Dendritic cell treated with granulocyte-macrophage colony-stimulating factor and Interleukin-4, amounts not matched to agents 40 ng/mL and 50 ng/mL, for 4 days (primary cell): ENCODE measurements around the gene ISG20L2.

Source experiments
- H3K27ac Mint-ChIP-seq: one replicate; pipeline ENCODE4 v1.8.0; 2022; ENCODE audit warnings: mild to moderate bottlenecking, mixed read lengths
- H3K27me3 Mint-ChIP-seq: one replicate; pipeline ENCODE4 v1.8.0; 2022; ENCODE audit warnings: mild to moderate bottlenecking, mixed read lengths
- H3K36me3 Mint-ChIP-seq: one replicate; pipeline ENCODE4 v1.8.0; 2022; ENCODE audit warnings: low read depth, mixed read lengths
- H3K4me1 Mint-ChIP-seq: one replicate; pipeline ENCODE4 v1.8.0; 2022; ENCODE audit warnings: low read depth, mixed read lengths
- H3K4me3 Mint-ChIP-seq: one replicate; pipeline ENCODE4 v1.8.0; 2022; ENCODE audit warnings: mild to moderate bottlenecking, moderate library complexity, mixed read lengths
- H3K9me3 Mint-ChIP-seq: one replicate; pipeline ENCODE4 v1.8.0; 2022; ENCODE audit warnings: mixed read lengths
- intact Hi-C: fragments of 100-400 bp; cut with micrococcal nuclease; formaldehyde crosslinking; loops from one replicate; pipeline ENCODE4 v1.15.0; 2022

The ISG20L2 gene

DNA sequence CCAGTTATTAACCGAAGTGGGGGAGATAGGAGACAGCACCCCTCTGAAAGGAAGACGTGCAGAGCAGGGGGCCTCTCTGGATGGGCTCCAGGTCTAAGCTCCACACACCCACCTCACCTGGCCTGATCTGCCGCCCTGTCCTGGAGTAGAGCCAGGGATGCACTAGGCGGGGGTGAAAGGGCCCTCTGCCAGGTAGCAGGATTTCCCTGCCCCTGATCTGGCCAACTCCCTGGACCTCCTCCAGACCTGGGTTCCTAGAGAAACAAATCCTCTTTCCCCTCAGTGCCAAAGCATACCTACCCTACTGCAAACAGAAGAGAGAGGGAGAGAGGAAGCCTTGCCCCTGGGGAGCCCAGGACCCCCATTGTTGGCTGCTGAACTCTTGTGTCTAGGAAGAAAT is 25.2 kb downstream of the ISG20L2 start:
- Mint-ChIP-seq H3K9me3 (no peaks in the 10 kb centered on the region), H3K4me1 (peaks cover 44% of the 10 kb centered on the region), H3K27ac (no peak overlapping the region), H3K36me3 (no peaks in the 10 kb centered on the region), H3K4me3 (no peak overlapping the region), H3K27me3 (peaks cover 87% of the 10 kb centered on the region)
- intact Hi-C loops, result no loop called here

DNA sequence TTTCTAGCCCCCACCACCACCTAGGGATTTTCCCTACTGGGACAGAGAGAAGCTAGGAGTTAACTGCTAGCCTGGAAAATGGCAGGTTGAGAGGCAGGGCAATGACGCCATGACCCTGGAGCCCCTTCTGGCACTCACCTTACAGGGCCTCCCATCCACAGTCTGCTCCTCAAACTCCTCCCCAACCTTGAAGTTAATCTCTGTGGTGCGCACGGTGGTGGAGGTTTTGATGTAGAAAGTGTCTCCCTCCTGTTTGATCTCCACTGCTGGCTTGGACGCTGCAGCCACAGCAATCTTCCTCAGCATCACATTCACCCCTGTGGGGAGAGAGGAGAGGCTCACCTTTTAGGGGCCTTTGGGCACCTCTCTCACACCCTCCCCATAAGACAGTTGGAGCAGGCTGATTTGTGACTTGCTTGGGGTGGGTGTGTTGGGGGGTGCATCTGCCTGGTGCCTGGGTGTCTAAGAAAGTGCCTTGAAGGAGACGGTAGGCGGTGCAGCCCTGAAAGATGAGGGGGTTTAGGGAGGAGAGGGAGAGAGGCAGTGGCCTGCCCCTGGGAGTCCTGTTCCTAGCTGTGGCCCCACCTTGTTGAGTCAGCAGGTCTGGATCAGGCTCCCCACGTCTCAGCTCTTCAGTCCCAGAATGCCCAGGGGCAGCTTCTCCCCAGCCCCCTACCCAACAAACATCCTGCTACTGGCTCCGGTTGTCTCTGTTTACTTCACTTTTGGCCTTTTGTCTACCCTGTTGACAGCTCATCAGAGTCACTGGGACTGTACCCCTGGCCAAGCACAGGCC is 27.6 kb downstream of the ISG20L2 start:
- no peaks in the 10 kb centered on the region for H3K9me3 Mint-ChIP-seq
- peaks cover 21% of the 10 kb centered on the region for H3K4me1 Mint-ChIP-seq
- intact Hi-C loops, result no loop called here
- no peak overlapping the region for H3K4me3 Mint-ChIP-seq
- peaks cover 79% of the 10 kb centered on the region for H3K27me3 Mint-ChIP-seq
- no peaks in the 10 kb centered on the region for H3K36me3 Mint-ChIP-seq
- H3K27ac Mint-ChIP-seq, result no peak overlapping the region

DNA sequence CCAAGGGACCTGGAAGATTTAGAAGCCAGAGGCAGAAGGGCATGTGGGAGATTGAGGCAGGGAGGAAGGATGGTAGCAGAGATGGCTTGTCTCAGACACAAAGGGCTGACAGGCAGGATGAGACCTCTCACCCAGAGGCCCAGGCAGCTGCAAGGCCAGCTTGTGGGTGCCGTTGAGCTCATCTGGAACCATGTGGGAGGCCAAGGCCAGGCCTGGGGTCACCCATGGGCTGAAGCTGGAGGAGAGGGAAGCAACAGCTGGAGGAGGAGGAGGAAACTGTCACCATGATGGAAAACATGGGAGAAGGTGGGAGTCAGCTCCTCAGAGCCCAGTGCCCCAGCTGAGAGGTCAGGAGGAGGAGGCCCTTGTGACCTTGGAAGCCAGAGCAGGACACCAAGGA is 29.6 kb downstream of the ISG20L2 start:
- Mint-ChIP-seq H3K4me1 (peaks cover 5% of the 10 kb centered on the region), H3K4me3 (no peak overlapping the region), H3K36me3 (no peaks in the 10 kb centered on the region), H3K9me3 (no peaks in the 10 kb centered on the region), H3K27ac (no peak overlapping the region), H3K27me3 (peaks cover 69% of the 10 kb centered on the region)
- intact Hi-C loops, result no loop called here

DNA sequence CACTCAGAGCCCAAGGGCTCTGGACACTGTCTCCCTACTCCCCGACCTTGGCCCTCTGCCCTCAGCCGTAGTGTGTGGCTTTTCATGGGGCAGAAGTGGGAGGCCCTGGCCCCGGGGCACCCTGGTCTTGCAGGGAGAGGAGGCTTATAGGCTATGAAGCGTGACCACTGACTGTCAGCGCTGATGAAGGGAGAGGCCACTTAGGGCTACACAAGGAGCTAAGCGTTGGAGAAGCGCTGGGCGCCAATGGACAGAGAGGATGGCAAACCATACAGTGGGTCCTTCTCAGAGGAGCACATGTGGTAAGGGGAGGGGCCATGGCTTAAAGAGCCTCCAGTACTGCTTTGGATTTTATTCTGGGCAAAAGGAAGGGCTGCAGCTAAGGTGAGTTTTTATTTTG is 31.1 kb downstream of the ISG20L2 start:
- Mint-ChIP-seq H3K27me3 (peaks cover 69% of the 10 kb centered on the region), H3K4me1 (peaks cover 16% of the 10 kb centered on the region)
- intact Hi-C loops, result no loop called here

DNA sequence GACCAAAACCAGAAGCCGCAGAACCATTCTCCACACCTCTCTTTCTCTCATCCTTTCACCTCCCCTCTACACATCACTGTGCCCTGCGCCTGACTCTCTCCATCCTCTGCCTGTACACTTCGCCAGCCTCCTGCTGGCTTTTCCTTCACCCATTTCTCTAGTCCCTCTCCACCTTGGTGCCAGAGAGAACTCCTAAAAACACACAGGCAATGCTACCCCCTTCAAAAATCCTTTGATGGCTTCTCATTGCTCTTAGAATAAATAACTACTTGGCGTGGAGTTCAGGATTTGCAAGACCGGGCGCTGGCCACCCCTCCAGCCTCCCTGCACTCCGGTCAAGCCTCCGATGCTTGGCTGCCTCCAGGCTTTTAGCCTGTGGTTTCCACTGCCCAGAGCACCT is 31.8 kb downstream of the ISG20L2 start:
- intact Hi-C loops, result no loop called here
- Mint-ChIP-seq H3K9me3 (no peaks in the 10 kb centered on the region), H3K27ac (no peak overlapping the region), H3K27me3 (peaks cover 70% of the 10 kb centered on the region), H3K4me1 (peaks cover 24% of the 10 kb centered on the region), H3K36me3 (no peaks in the 10 kb centered on the region), H3K4me3 (no peak overlapping the region)

More for the DNA sequence above, 31.1 kb downstream of the ISG20L2 start:
- H3K27ac Mint-ChIP-seq, result no peak overlapping the region
- H3K36me3 Mint-ChIP-seq, result no peaks in the 10 kb centered on the region
- H3K4me3 Mint-ChIP-seq, result no peak overlapping the region
- no peaks in the 10 kb centered on the region for H3K9me3 Mint-ChIP-seq

DNA sequence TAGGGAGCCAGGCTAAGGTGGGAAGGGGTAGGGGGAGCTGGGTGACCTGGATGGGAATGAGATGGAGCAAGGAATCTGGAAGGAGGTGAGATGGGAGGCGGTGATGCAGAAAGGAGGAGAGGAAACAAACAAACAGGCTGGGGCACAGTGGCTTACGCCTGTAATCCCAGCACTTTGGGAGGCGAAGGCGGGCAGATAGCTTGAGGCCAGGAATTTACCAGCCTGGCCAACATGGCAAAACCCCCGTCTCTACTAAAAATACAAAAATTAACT is 33.9 kb downstream of the ISG20L2 start:
- H3K9me3 Mint-ChIP-seq, result no peaks in the 10 kb centered on the region
- H3K27ac Mint-ChIP-seq, result no peak overlapping the region
- no peaks in the 10 kb centered on the region for H3K36me3 Mint-ChIP-seq
- H3K4me1 Mint-ChIP-seq, result peaks cover 37% of the 10 kb centered on the region
- H3K4me3 Mint-ChIP-seq, result no peak overlapping the region
- intact Hi-C loops, result no loop called here
- H3K27me3 Mint-ChIP-seq, result peaks cover 80% of the 10 kb centered on the region

DNA sequence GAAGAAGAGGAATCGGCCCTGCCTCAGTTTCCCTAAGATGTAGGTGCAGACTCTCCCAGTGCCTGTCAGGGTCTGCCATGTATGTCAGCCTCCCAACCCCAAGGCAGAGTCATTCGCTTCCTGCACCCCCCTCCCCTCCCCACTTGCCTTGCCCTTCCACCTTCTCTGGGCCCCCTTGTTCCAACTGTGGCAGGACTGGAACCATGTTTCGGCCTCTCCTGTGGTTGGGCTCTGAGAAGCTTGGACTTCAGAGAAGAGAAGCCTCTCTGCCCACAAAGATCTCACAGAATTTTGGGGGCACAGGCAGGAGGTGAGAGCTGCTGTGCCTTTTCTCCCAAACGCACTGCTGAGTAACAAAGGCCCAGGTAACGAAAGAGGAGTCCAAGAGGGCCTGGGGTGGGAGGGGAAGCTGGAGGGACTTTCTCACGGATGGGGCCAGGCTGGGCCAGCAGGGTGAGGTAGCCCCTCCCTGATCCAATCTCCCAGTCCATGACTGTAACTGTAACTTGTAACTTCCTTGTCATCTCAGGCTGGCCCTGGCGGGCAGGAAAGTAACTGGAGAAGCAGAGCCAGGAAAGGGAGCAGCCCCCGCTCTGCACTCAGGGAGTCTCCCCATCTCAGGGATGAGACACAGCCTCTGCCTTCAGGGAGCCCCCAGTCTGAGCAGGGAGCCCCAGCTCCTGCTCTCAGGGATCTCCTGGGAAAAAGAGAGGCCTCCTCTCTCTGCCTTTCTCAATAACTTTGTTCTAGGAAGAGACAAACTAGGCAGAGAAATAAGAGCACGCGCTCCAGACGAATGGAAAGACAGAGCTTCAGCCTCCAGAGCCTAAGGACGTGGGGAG is 34.5 kb downstream of the ISG20L2 start:
- Mint-ChIP-seq H3K27me3 (peaks cover 82% of the 10 kb centered on the region), H3K9me3 (no peaks in the 10 kb centered on the region), H3K4me3 (no peak overlapping the region), H3K4me1 (peaks cover 39% of the 10 kb centered on the region), H3K36me3 (no peaks in the 10 kb centered on the region), H3K27ac (no peak overlapping the region)
- intact Hi-C loops, result no loop called here

DNA sequence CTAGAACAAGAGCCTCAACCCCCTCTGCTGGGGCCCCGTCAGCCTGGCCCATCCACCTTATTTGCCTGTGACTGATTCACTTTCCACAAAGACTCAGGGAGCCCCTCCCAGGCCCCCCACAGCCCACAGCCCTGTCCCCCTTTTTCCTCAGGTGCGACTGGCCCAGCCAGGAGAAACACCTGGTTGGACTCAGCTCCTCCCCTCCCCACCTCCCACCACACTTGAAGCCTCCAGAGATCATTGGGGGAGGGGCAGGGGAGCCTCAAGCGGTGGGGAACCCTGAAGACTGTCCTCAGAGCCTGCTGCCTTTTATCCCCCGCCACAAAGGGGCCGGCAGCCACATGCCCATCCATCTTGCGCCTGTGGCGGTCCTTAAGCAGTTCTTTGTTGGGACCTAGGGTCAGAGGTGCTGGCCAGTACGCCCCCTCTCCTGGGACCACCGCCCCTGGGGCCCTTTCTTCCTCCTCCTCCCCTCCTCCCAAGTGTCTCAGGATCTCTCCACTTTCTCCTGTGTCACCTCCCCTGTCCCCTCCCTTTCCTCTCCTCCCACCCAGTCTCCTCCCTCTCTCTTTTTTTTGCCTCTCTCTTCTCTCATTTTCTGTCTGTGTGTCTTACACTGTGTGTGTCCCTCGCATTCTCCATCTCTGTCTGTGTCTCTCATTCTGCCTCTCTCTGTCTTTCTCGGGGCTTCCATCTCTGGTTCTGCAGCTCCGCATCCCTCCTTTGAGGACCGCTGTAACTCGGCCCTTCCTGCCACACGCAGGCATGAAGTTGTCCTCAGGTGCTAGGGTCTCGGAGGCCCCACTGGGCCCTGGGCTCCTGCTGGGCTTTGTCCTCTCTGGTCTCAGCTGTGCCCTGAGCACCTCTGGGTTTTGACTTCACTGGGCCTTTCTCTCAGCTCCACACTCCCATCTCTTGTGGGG is 35.4 kb downstream of the ISG20L2 start:
- no peak overlapping the region for H3K27ac Mint-ChIP-seq
- H3K4me3 Mint-ChIP-seq, result no peak overlapping the region
- H3K4me1 Mint-ChIP-seq, result peaks cover 36% of the 10 kb centered on the region
- no peaks in the 10 kb centered on the region for H3K9me3 Mint-ChIP-seq
- H3K36me3 Mint-ChIP-seq, result no peaks in the 10 kb centered on the region
- intact Hi-C loops, result no loop called here
- peaks cover 84% of the 10 kb centered on the region for H3K27me3 Mint-ChIP-seq

DNA sequence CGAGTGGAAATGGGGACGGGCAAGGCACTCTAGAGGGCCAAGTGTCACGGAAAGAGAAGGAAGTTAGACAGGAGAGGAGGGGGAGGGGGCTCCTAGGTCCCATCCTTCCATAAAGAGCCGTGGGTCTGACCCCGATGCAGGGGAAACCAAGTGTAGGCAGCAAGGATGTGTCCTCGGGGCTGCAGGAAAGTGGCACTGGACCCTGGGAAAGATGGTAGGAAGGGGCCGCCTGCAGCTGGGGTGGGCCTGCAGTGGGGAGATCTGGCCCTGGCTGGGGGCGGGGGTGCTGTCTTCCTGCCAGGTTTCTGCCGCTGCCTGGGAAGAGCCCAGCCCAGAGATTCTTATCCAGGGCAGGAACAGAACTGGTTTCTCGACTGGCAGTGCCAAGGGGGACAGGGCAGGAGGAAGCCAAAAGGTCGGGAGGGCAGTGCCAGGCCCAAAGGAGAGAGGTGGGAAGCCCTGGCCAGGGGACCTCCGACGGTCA is 36.1 kb downstream of the ISG20L2 start:
- H3K27me3 Mint-ChIP-seq, result peaks cover 85% of the 10 kb centered on the region
- H3K27ac Mint-ChIP-seq, result no peak overlapping the region
- intact Hi-C loops, result no loop called here

DNA sequence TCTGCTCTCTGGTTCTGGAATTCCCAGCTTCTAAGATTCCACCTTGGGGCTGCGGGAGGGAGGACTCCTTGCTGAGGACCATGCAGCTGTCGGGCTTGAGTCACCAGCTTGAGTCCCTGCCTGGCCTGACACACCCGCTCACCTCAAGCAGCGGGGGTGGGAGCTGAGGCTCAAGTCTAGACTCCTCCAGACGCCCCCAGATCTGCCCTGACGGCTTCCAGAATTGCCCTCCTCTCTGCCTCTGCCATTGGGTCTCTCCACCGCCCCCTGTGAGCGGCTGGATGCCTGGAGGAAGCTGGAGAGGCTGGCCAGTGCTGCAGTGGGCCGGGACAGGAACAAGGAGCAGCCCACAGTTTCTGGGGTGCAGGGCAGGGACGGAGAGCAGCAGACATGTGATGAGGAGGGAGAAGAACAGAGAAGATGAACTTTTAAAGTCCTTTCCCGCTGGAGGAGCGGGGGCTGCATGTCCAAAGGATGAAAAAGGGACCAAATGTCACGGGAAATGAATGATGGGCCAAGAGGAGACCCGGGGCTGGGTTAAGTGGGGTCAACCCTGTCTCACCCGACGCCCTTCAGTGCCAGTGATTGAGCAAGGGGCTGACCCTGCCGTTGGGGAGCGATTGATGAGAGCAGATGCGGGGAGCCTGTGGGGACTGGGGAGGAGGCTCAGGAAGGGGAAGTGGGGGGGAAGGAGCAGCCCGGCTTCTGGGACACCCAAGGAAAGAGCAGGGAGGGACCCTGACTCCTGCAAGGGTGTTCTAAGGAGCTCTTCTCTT is 36.7 kb downstream of the ISG20L2 start:
- H3K27ac Mint-ChIP-seq, result no peak overlapping the region
- peaks cover 81% of the 10 kb centered on the region for H3K27me3 Mint-ChIP-seq

More for the DNA sequence above, 36.1 kb downstream of the ISG20L2 start:
- H3K4me1 Mint-ChIP-seq, result peaks cover 36% of the 10 kb centered on the region
- H3K4me3 Mint-ChIP-seq, result peak overlapping the region; percentile 1
- no peaks in the 10 kb centered on the region for H3K9me3 Mint-ChIP-seq
- no peaks in the 10 kb centered on the region for H3K36me3 Mint-ChIP-seq

DNA sequence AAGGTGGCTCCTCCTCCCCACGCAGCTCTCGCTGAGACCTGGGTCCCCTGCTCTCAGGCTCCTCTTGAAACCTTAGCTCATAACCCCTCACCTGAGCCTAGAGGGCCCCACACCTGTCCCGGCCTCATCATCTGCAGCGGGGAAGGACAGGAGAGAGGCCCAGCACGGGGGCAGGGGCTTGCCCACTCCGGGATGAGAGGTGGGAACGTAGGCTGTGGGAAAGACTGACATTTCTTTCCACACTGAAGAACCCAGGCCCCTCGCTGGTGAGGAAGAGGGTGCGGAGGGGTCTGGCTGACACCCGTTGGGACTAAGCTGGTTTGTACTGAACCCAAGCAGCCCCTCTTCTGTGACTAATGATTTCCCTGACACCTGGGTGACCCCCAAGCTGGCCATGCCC is 37.4 kb downstream of the ISG20L2 start:
- H3K4me3 Mint-ChIP-seq, result no peak overlapping the region
- peaks cover 75% of the 10 kb centered on the region for H3K27me3 Mint-ChIP-seq
- intact Hi-C loops, result no loop called here

More for the DNA sequence above, 36.7 kb downstream of the ISG20L2 start:
- H3K9me3 Mint-ChIP-seq, result no peaks in the 10 kb centered on the region
- intact Hi-C loops, result no loop called here
- peak overlapping the region; percentile 1 for H3K4me3 Mint-ChIP-seq
- H3K4me1 Mint-ChIP-seq, result peaks cover 36% of the 10 kb centered on the region
- H3K36me3 Mint-ChIP-seq, result no peaks in the 10 kb centered on the region

DNA sequence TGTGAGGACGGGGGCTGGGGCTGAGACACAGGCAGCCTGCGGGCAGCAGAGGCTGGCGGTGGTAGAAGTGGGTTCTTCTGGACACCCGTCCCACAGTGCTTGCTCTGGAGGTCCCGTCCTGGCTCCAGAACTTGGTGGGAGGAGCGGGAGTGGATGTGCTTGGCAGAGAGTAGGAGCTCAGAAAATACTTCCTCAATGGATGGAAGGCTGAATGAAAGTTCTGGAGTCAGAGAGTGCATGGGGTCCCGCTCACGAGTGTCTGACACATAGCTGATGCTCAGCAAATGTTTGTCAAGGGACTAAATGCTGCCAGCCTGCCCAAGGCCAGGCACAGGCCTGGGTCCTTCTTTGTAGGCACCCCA is 37.9 kb downstream of the ISG20L2 start:
- Mint-ChIP-seq H3K4me1 (peaks cover 36% of the 10 kb centered on the region), H3K9me3 (no peaks in the 10 kb centered on the region), H3K27ac (no peak overlapping the region), H3K36me3 (no peaks in the 10 kb centered on the region), H3K27me3 (peaks cover 76% of the 10 kb centered on the region), H3K4me3 (no peak overlapping the region)
- intact Hi-C loops, result no loop called here

More for the DNA sequence above, 37.4 kb downstream of the ISG20L2 start:
- H3K4me1 Mint-ChIP-seq, result peaks cover 36% of the 10 kb centered on the region
- H3K9me3 Mint-ChIP-seq, result no peaks in the 10 kb centered on the region
- H3K27ac Mint-ChIP-seq, result no peak overlapping the region
- H3K36me3 Mint-ChIP-seq, result no peaks in the 10 kb centered on the region
